GM19351 (cell line): ENCODE measurements around the gene DXO.
"Not testable (repeated sequence)": the region's sequence is repeated elsewhere in the genome, so short reads cannot be mapped to it uniquely, and the experiment has no call there.

ENCODE experiments used
- ATAC-seq: cut with Tn5 transposase; IDR thresholded peaks from one replicate; pipeline ENCODE4 v1.9.1; 2021; ENCODE audit warnings: mild to moderate bottlenecking, moderate library complexity; ENCODE audit not compliant: unreplicated experiment

DXO gene

GRCh38 chr6:31980195-31980876 is 8.4 kb upstream of the DXO start:
- ATAC-seq = not testable (repeated sequence)

DNA sequence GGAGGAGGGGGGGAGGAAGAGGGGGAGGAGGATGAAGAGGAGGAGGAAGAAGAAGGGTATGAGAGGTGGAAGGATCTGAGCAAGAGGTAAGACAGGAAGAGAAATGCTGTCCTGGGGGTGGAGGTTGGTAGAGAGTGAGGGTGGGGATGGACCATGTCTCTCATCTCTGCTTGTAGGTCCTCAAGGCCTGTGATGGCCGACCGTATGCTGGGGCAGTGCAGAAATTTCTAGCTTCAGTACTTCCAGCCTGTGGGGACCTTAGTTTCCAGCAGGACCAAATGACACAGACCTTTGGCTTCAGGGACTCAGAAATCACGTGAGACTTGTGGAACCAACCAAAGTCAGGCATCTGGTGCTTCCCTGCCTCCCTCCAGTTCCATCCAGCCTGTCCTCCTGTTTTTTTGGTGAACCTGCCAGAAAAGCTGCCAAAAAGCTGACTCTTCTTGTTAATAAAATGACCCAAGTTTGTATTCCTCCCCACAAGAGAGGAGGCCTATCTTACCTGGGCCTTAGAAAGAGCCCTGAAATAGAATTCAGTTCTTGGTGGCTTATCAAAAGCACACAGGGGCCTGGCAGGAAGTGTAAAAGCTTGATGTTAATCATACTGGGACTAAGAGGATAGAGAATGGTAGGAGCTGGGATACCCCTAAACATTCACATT is 7.4 kb upstream of the DXO start:
- ATAC-seq = no peak

- ATAC-seq = no peak
These were observed 6.9 kb upstream of the DXO start for GRCh38 chr6:31978831-31979230.

- ATAC-seq = no peak
These were observed 6.0 kb upstream of the DXO start for GRCh38 chr6:31977816-31978431.

- ATAC-seq = not testable (repeated sequence)
These were observed 4.1 kb upstream of the DXO start for GRCh38 chr6:31976065-31976464.

- ATAC-seq = no peak
These were observed 892 bp upstream of the DXO start for GRCh38 chr6:31972709-31973350.

- ATAC-seq = no peak
These were observed 502 bp downstream of the DXO start for GRCh38 chr6:31971279-31971992.

DNA sequence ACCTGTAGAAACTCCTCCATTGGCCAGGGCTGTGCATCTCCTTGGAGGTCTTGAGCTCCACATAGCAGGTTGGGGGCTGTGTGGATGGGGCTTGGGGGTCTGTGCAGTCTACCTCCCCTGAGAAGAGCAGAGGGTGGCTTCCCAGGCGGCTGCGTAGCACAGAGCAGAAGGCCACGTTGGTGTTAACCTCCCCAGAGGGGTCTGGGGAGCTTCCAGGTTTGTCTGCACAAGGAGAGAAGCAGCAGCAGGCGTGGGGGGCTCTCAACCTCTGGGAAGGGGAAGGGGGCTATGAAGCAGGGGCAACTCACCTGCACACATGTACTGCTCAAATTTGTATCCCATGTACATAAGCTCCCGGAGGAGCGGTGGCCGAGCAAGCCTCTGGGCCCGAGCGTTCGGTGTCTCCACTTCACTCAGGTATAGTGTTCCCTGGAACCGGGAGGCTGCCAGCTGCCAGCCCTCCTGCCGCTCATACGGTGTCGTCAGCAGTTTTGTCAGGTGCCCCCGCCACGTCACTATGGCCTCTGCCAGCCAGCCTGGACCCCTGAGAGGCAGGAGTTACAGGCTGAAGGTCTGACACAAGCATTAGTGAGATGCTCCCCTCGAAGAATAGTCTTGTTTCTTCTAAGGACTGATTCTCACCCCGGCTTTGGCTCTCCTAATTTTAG is 1.2 kb downstream of the DXO start:
- ATAC-seq = no peak

DNA sequence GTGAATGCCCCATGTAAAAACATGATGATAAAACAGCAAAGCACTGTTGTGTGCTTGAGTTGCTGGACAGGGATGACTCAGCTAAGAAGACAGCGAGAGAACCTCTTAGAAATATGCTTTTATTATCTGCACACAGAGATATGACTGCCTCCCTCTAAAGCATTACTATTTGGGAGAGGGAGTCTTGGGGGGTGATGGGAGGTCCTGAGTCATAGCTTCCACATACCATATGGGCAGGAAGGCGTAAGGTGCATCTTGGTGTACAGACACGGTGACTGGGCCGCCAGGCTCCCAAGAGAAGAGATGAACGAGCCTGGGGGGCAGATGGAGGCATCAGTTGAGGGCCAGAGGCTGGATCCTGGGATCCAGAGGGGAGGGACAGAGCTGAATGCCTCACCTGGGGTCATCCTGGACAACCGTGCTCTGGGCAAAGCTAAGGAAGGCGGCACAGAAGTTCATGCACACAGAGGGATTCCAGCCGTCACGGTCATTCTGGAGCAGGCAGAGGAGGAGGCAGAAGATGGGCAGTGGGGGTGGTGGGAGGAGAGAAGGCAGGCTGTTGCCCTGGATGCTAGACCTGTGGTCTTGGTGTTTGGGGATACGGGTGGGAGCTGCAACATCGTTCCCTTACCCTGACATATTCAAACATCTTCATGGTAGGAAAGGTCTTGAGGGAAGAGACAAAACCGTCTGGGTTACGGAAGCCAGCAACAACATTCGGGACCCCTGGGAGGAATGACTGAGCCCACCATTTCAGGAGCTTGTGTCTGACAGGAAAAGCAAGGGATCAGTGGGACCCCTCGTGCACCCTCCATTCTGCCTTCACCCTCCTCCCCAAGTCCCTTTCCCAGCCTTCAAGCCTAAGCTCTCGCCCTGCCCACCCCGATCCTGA is 2.0 kb downstream of the DXO start:
- ATAC-seq = no peak

DNA sequence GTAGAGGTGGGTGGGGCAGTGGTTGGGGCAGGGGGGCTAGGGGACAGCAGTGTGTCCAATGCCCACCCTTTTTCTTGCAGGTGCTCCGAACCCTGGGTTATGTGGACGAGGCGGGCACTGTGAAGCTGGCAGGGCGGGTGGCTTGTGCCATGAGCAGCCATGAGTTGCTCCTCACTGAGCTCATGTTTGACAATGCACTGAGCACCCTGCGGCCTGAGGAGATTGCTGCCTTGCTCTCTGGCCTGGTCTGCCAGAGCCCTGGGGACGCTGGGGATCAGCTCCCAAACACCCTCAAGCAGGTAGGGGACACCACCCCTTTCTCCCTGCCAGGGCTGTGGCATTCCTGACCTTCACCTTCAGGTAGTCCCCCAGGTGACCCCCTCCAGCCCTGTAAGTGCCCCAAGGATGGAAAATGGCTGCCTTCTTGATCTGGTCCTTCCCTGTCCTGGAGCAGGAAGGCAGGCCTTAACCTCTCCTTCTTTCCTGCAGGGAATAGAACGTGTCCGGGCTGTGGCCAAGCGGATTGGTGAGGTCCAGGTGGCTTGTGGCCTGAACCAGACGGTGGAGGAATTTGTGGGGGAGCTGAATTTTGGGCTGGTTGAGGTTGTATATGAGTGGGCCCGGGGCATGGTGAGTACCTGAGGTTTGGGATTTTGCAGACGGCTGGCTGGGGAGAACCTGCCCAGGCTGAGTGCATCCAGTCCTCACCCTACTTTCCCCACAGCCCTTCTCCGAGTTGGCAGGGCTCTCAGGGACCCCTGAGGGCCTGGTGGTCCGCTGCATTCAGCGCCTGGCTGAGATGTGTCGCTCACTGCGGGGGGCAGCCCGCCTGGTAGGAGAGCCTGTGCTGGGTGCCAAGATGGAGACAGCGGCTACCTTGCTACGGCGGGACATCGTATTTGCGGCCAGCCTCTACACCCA is 2.9 kb downstream of the DXO start:
- ATAC-seq = no peak

DNA sequence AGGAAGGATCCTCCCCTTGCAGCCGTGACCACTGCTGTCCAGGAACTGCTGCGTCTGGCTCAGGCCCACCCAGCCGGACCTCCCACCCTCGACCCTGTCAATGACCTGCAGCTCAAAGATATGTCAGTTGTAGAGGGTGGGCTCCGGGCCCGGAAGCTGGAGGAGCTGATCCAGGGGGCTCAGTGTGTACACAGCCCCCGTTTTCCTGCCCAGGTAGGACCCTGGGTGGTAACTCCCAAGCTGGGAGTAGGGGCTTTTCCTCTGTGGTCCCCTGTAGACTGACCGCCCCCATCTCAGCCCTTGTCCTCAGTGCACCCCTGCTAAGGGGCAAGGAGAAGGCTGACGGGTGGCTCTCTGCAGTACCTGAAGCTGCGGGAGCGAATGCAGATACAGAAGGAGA is 3.6 kb downstream of the DXO start:
- ATAC-seq = no peak

DNA sequence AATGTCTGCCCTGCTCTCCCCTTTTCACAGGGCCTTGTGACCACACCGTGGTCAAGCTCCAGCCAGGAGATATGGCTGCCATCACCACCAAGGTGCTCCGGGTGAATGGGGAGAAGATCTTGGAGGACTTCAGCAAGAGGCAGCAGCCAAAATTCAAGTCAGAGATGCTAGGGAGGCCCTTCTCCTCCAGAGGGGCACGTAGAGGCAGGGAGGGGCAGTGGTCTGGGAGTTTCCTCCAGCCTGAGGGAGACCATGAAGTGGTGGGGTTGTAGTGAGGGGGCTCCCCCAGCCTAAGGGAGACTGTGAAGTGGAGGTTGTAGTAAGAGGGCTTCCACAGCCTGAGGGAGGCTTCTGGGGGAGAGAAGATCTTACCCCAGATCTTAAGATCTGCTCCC is 4.0 kb downstream of the DXO start:
- no peak for ATAC-seq

- no peak for ATAC-seq
These were observed 4.7 kb downstream of the DXO start for GRCh38 chr6:31966997-31967925.

GRCh38 chr6:31966506-31966905 is 5.4 kb downstream of the DXO start:
- no peak for ATAC-seq

DNA sequence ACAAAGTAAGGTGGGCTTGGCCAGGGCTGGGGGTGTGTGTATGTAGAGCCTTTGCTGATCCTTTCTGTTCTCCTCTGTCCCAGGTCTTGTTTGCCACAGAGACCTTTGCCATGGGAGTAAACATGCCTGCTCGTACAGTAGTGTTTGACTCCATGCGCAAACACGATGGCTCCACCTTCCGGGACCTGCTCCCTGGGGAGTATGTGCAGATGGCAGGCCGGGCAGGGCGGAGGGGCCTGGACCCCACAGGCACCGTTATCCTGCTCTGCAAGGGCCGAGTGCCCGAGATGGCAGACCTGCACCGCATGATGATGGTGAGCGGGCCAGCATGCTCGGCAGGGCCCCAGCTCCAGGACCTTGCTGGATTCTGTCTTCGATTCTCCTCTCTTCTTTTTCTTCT is 6.2 kb downstream of the DXO start:
- no peak for ATAC-seq

DNA sequence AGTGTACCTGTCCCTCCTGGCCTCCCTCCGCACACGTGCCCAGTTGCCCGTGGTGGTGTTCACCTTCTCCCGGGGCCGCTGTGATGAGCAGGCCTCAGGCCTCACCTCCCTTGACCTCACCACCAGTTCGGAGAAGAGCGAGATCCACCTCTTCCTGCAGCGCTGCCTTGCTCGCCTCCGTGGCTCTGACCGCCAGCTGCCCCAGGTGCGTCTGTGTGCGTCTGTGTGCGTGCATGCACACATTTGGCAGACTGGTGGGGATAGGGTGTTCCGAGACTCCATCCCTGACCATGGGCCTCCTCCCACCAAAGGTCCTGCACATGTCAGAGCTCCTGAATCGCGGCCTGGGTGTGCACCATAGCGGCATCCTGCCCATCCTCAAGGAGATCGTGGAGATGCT is 8.0 kb downstream of the DXO start:
- ATAC-seq = no peak

DNA sequence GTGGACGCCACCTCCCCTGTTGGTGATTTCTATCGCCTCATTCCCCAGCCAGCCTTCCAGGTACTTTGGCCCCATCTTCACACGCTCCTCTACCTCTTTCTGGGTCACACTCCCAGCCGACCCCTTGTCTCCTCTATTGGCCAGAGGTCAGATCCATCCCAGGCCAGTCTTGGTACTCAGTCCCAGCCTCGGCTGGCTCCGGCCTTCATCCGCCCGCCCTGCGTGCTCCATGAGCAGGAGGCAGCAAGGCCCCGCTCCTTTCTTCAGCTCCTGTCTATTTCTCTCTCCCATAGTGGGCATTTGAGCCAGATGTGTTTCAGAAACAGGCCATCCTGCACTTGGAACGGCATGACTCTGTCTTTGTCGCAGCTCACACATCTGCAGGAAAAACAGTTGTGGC is 10.3 kb downstream of the DXO start:
- ATAC-seq = no peak
